ENCODE results near the gene CHRNA7. TPM values are rescaled to one million over a fixed set of nuclear protein-coding genes. Genes with fewer than 3 reads are reported as not detected.

The CHRNA7 gene
- total RNA-seq, 1 donor: under 0.01 TPM

- H3K9me3 ChIP-seq (ENCODE audit: low read depth, low read length): no peaks in the 10 kb centered on the region
- no peaks in the 10 kb centered on the region for H3K79me2 ChIP-seq (ENCODE audit: insufficient read depth, low read length)
- peaks cover 18% of the 10 kb centered on the region for H3K27me3 ChIP-seq (ENCODE audit: insufficient read depth, low read length)
- no peak for DNase-seq (ENCODE audit: insufficient read length, low spot score, missing footprints)
- no peak overlapping the region for H3K4me3 ChIP-seq (ENCODE audit: insufficient read depth, low read length)
- H3K36me3 ChIP-seq (ENCODE audit: insufficient read depth, low read length): no peaks in the 10 kb centered on the region
- TF ChIP-seq CTCF (IDR thresholded peaks at IDR 0.05; ENCODE audit: extremely low read depth, low read depth, low read length): no peak
- H3K4me1 ChIP-seq (ENCODE audit: insufficient read depth, low read length): no peaks in the 10 kb centered on the region
- H3K4me2 ChIP-seq (ENCODE audit: insufficient read depth, low read length): no peak overlapping the region
- no peak overlapping the region for H3K27ac ChIP-seq (ENCODE audit: low read depth, low read length)
- H2AFZ ChIP-seq (ENCODE audit: low read length): no peak overlapping the region
- H4K20me1 ChIP-seq (ENCODE audit: insufficient read depth, low read length): no peaks in the 10 kb centered on the region
These were observed 3.0 kb downstream of the CHRNA7 start for GRCh38 chr15:32033186-32033890.

GRCh38 chr15:32034106-32034505 lies 3.8 kb downstream of the CHRNA7 start:
- Histone ChIP-seq H3K27ac (ENCODE audit: low read depth, low read length) (no peak overlapping the region), H3K27me3 (ENCODE audit: insufficient read depth, low read length) (peaks cover 12% of the 10 kb centered on the region), H3K4me2 (ENCODE audit: insufficient read depth, low read length) (no peak overlapping the region), H2AFZ (ENCODE audit: low read length) (no peak overlapping the region), H3K9me3 (ENCODE audit: low read depth, low read length) (no peaks in the 10 kb centered on the region), H3K36me3 (ENCODE audit: insufficient read depth, low read length) (no peaks in the 10 kb centered on the region), H3K79me2 (ENCODE audit: insufficient read depth, low read length) (no peaks in the 10 kb centered on the region), H3K4me3 (ENCODE audit: insufficient read depth, low read length) (no peak overlapping the region), H4K20me1 (ENCODE audit: insufficient read depth, low read length) (no peaks in the 10 kb centered on the region), H3K4me1 (ENCODE audit: insufficient read depth, low read length) (no peaks in the 10 kb centered on the region)
- DNase-seq (ENCODE audit: insufficient read length, low spot score, missing footprints): no peak
- no peak for TF ChIP-seq CTCF (IDR thresholded peaks at IDR 0.05; ENCODE audit: extremely low read depth, low read depth, low read length)

- TF ChIP-seq CTCF (IDR thresholded peaks at IDR 0.05; ENCODE audit: extremely low read depth, low read depth, low read length): no peak
- Histone ChIP-seq H4K20me1 (ENCODE audit: insufficient read depth, low read length) (no peaks in the 10 kb centered on the region), H3K4me1 (ENCODE audit: insufficient read depth, low read length) (no peaks in the 10 kb centered on the region), H3K27me3 (ENCODE audit: insufficient read depth, low read length) (peaks cover 5% of the 10 kb centered on the region), H3K79me2 (ENCODE audit: insufficient read depth, low read length) (no peaks in the 10 kb centered on the region), H3K4me2 (ENCODE audit: insufficient read depth, low read length) (no peak overlapping the region), H2AFZ (ENCODE audit: low read length) (no peak overlapping the region), H3K9me3 (ENCODE audit: low read depth, low read length) (no peaks in the 10 kb centered on the region), H3K27ac (ENCODE audit: low read depth, low read length) (no peak overlapping the region), H3K36me3 (ENCODE audit: insufficient read depth, low read length) (no peaks in the 10 kb centered on the region), H3K4me3 (ENCODE audit: insufficient read depth, low read length) (no peak overlapping the region)
- no peak for DNase-seq (ENCODE audit: insufficient read length, low spot score, missing footprints)
These were observed 5.0 kb downstream of the CHRNA7 start for GRCh38 chr15:32035285-32035684.

- no peak for DNase-seq (ENCODE audit: insufficient read length, low spot score, missing footprints)
- no peaks in the 10 kb centered on the region for H4K20me1 ChIP-seq (ENCODE audit: insufficient read depth, low read length)
- H3K9me3 ChIP-seq (ENCODE audit: low read depth, low read length): no peaks in the 10 kb centered on the region
- no peaks in the 10 kb centered on the region for H3K79me2 ChIP-seq (ENCODE audit: insufficient read depth, low read length)
- H3K36me3 ChIP-seq (ENCODE audit: insufficient read depth, low read length): no peaks in the 10 kb centered on the region
- no peak overlapping the region for H3K4me3 ChIP-seq (ENCODE audit: insufficient read depth, low read length)
- no peaks in the 10 kb centered on the region for H3K27me3 ChIP-seq (ENCODE audit: insufficient read depth, low read length)
- H3K4me1 ChIP-seq (ENCODE audit: insufficient read depth, low read length): no peaks in the 10 kb centered on the region
- H3K27ac ChIP-seq (ENCODE audit: low read depth, low read length): no peak overlapping the region
- no peak overlapping the region for H3K4me2 ChIP-seq (ENCODE audit: insufficient read depth, low read length)
- no peak overlapping the region for H2AFZ ChIP-seq (ENCODE audit: low read length)
- no peak for TF ChIP-seq CTCF (IDR thresholded peaks at IDR 0.05; ENCODE audit: extremely low read depth, low read depth, low read length)
These were observed 6.7 kb downstream of the CHRNA7 start for GRCh38 chr15:32036971-32037370.

All from osteoblast (primary cell).